GM18520 (cell line): ENCODE results near the gene THEM4.
"Not testable (repeated sequence)": the region's sequence is repeated elsewhere in the genome, so short reads cannot be mapped to it uniquely, and the experiment has no call there.

Source experiments
- ATAC-seq: cut with Tn5 transposase; IDR thresholded peaks from one replicate; pipeline ENCODE4 v1.9.1; 2021; ENCODE audit not compliant: unreplicated experiment

Gene THEM4

DNA sequence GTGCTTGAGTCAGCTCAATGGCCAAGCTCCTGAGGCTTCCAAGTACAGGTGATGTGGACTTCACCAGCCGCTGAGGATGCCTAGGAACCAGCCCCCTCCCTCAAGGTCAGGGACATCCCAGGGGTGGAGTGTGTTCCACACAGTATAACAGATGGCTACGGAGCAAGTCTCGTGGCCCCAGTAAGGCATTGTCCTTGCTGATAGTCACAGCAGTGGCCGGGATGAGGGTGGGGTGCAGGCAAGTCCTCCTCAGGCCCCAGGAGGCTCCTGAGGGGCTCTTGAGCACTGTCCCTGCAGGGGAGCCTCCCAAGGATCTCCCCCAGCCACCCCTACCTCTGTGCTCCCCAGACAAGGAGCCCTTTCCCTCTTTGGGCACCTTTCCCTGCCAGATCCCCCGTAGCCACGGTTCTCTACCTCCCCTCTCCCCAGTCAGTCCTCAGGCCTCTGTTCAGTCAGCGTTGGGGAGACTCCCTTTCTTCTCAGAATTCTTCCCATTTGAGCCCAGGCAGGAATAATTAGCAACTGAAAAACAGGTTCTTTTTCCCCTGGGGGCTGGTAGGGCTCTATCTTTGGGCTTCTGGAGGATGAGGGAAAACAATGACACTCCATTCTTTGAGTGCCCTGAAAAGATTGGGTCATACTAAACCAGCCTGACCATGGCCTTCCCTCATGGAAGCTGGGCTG, 48.7 kb downstream of the THEM4 start:
- ATAC-seq, result no peak

DNA sequence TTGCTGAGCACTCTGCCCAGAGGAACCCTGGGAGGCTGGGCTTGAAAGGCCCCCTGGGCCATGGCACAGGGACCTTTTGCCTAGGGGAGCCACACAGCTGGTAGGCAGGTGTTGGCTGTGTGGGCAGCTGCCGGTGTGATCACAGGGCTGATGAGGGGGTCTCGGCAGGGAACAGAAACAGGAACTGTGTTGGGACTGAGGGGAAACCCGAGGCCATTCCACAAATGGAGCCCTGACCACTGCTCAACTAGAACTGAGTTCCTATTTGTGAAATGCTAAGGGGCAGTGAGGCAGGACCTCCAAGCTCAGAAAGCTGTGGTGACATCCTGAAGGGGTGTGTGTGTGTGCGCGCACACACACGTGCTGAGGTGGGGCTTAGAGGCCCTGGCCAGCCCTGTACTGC, 49.4 kb downstream of the THEM4 start:
- ATAC-seq, result no peak

DNA sequence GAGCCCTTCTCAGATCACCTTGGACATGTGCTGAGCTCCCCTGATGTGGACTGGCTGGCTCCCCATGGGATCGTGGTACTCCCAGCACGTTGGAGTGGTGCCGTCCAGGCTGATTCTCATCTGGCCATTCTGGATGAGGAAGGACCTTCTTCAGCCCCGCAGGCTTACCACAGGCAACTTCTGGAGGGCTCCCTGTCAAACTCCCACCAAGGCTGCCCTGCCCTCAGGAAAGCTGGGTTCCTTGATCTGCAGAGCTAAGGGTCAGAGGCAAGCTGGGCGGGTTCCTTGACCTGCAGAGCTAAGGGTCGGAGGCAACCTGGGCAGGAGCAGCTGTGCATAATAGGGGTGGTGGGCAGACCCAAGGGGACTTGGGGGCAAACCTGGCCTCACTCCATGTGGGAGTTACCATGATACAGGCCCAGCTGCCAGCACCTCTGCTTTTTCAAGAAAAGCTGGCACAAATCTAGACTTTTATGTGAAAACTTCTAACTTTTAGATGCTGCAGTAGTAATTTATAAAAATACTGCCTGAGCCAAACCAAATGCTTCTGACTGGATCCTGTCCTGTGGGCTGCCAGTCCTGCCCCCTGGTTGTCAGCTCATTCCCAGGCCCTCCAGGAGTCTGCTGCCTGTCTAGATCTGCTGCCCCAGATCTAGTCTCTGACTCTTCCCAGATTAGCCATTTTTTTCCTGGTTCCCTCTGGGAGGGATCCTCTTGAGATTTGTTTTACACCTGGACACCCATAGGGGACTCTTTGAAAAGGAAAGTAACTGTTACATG, 50.2 kb downstream of the THEM4 start:
- ATAC-seq, result no peak

DNA sequence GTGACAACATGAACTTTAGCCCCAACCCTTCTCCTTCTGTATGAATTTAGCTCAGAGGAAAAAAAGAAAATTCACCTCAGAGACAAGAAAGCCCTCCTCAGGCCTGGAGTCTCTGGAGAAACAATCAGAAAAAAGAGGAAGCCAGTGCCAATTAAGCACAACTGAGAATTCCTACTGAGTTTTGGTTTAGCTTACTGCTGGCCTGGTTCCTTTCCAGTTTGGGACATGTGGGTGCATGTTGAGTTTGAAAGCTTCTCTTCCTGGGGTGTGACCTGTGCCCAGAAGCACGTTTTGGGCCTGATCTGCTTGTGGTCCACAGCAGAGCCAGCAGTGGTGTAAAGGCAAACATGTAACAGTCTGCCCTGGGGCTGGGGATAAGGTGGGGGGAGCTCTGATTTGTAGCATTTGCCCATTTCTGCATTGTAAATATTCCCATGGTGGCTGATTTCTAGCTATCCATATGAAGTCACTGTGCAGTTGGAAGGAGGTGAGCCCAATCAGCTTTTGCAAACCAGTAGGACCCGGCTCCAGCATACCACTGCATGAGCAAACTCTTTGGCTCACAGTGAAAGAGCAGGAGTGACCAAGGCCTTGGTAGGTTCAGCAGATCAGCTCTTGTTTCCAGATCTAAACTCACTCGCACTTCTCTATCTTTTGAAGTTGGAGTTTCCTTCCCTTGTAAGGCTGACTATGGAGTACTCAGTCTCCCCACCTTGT, 51.1 kb downstream of the THEM4 start:
- no peak for ATAC-seq

GRCh38 chr1:151855933-151856332, 53.4 kb downstream of the THEM4 start:
- no peak for ATAC-seq

GRCh38 chr1:151855516-151855915, 53.8 kb downstream of the THEM4 start:
- not testable (repeated sequence) for ATAC-seq

- no peak for ATAC-seq
Measured at GRCh38 chr1:151854658-151855057, 54.7 kb downstream of the THEM4 start.

DNA sequence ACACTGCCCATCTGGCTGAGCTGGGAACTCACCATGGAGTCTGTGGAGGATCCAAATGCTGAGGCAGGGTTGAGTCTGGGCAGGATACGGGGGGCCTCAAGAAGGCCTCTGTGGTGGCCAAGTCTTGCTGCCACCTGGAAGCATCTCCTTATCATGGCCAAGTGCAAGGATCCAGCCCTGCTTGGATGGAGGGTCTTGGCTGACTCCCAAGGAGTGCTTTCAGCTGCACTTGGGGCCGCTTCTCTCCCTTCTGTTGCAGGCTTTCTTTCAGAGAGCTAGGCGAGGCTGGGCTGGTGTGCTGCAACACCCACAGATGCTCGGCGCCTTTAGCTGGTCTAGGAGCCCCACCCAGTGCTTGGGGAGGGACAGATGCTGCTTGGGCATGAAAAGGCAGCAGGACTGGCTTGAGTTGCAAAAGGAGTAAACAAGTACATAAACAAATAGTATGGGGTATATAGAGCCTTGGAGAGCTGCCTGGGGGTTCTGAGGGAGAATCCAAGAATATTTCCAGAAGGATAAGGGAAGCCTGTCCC, 55.8 kb downstream of the THEM4 start, which contains the start of gene THEM5:
TSS of gene THEM5 (minus strand) at position 302 of the 533 bp plus-strand sequence. CDS start at position 155, 147 bp downstream.
- no peak for ATAC-seq

DNA sequence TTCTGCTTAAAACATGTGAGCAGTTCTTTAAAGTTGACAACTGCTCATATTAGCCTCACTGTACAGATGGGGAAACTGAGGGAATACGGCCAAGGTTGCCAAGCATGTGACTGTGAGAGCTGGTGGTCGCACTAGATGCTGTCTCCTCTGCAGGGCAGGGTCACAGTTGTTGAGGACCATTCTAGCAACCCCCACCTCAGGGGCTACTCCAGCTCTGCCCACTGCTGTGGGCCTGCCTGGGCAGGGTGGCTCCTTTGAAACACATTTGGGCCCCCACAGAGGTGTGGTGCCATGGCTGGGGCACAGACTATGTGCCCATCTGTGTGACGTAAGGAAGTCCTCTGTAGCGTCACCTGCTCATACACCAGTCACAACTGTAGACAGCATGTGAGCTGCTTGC, 56.6 kb downstream of the THEM4 start:
- ATAC-seq, result no peak

DNA sequence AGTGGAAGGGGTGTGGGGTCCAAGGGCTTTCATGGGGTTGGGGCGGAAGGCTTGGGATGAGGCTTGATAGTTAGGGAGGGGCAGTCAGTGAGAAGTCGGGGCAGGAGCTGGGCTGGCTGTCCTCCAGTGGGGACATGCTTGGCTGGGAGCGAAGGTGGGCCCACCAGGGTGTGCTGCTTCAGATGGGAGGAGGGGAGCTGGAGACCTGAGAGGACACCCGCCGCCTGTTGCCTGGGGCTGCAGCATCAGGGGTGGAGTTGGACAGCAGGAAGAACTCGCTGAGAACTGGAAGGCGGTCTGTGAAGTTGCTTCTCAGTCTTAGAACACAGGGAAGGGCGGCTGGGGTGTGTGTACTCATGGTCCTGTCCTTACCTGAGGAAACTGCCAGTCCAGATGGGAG, 57.4 kb downstream of the THEM4 start:
- ATAC-seq, result no peak

DNA sequence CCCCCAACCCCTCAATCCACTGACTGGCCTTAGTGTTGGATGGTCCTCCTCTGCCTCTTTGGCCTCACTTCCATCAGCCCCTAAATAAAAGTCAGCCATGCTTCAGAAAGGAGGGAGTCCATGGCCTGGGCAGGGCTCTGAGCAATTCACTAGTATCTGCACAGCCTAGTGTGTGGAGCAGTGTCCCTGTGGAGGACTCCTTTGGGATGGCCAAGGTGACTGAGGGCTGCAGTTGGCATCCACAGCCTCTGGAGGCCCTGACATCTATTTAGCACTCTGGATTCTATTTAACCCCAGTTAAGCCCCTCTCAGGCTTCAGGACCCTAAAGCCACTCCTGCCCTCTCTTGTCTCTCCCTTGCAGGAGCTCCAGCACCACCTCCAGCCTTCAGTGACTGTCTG, 59.4 kb downstream of the THEM4 start:
- ATAC-seq, result no peak

GRCh38 chr1:151849126-151849525, 60.2 kb downstream of the THEM4 start:
- ATAC-seq, result no peak

GRCh38 chr1:151847867-151848596, 61.3 kb downstream of the THEM4 start:
- no peak for ATAC-seq

GRCh38 chr1:151846686-151847237, 62.5 kb downstream of the THEM4 start:
- no peak for ATAC-seq

DNA sequence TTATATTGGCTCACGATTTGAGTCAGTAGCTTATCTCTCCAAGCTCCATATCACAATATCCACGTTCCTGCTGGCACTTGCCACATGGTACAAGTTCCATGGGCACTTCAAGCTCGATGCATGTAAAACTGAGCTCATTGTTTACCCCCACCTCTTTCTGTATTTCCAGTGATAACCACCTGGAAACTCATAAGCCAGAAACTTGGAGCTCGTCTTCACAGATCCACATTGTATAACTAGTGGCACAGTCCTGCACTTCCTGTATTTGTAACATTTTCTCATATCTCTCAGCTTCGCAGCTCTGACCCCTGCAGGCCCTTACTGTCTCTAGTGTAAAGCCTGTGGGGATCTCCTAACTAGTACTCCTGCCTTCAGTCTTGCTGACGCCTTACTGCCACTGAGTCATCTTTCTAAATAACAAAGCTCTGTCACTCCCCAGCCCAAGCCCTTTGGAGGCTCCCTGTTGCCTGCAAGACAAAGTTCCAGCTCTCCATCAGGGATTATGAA, 63.2 kb downstream of the THEM4 start:
- no peak for ATAC-seq

- no peak for ATAC-seq
Measured at GRCh38 chr1:151843398-151843797, 65.9 kb downstream of the THEM4 start.

GRCh38 chr1:151841141-151841540, 68.2 kb downstream of the THEM4 start:
- no peak for ATAC-seq

DNA sequence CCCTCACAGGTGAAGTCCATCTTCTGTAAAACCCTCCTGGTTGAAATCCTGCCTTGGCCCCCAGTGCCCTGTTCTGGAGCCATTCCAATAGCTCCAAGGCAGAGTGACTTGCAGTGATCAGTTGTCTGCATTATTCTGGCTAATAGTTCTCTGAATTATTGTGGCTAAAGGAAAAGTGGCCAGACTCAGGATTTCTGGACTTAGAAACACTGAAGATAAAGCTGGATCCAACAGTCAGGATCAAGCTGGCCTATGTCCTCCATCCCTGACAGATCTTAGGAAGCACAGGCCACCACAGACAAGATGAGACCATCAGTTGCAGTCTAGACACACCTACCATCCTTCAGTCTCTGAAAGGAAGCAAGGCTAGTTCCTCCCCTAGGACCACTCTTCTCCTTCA, 68.9 kb downstream of the THEM4 start:
- ATAC-seq, result no peak

DNA sequence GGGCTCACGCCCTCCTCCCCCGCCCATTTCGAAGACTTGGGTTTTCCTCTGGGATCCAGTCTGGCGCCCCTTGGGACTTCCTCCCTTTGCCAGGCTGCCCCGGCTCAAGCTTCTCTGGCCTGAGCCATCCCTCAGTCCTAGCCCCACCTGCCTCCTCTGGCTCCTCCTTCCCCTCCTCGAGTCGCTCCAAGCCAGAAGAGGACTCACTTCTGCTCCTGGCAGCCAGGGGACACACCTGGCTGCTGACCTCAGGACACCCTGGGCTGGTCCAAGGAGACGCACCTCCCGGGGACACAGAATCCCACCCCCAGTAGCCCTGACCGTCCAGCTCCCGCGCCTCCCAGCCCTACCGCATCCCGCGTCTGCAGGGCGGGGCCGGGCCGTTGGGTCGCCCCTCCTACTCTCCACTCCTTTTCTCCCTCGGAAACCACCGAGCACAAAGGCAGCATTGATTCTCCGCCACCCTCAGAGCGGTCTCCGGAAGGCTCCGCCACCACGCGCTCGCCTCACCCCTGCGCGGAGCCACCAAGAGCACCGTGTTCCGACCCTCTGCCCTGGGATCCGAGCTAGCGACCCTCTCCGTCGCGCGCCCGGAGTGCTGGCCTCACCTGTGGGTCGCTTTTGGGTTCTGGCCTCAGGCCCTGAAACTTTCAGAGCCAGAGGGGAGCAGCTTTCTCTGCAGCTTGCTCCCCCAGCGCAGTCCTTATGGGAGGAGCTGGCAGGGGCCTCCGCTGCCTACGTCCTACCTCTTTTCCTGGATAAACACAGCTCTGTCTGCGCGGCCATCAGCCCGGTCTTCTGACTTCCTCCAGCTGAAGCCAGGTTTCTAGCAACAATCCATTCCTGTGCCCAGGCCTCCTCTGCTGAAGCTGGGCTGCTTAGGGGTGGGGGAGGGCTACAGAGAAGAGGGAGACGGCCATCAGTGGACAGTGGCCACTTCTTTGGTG, 69.6 kb downstream of the THEM4 start, which contains the start of gene C2CD4D:
TSS of gene C2CD4D (minus strand) at position 364 of the 947 bp plus-strand sequence. CDS start 831 bp downstream, outside the sequence.
- ATAC-seq, result no peak
